GM12878 (cell line): ENCODE results near the gene GTF3C1. TPM values are rescaled to one million over a fixed set of nuclear protein-coding genes. Genes with fewer than 3 reads are reported as not detected.

Source experiments
- ATAC-seq: fragments of 200-7000 bp; cut with Tn5 transposase; 3 replicates; pipeline ENCODE4 v1.9.1; 2020; ENCODE audit warnings: mild to moderate bottlenecking, moderate library complexity
- BruUV-seq: library from RNA; stranded (reverse); fragments of 400-500 nt; replicated peaks from 2 replicates; lab custom pipeline; 2021; lab: Mats Ljungman, UMichigan
- CTCF ChIA-PET: fragments of 300-600 bp; sonication (Branson Sonifier 250); formaldehyde crosslinking; extraction: SDS; loops from one replicate; lab custom pipeline; 2021; ENCODE audit warnings: inconsistent platforms; lab: Yijun Ruan, JAX
- POLR2A ChIA-PET: fragments of 350-600 bp; formaldehyde crosslinking; extraction: SDS; loops from one replicate; lab custom pipeline; 2021; ENCODE audit warnings: inconsistent platforms; lab: Charles Lee
- RAD21 ChIA-PET: fragments of 300-600 bp; sonication (Branson Sonifier 250); formaldehyde crosslinking; loops from one replicate; lab custom pipeline; 2023; ENCODE audit warnings: antibody characterized with exemption; ENCODE audit not compliant: unreplicated experiment; lab: Charles Lee
- SMC1A ChIA-PET: fragments of 300-600 bp; sonication (Branson Sonifier 250); formaldehyde crosslinking; loops from one replicate; lab custom pipeline; 2023; ENCODE audit not compliant: unreplicated experiment, uncharacterized antibody; lab: Charles Lee
- DNase-seq: peaks from one replicate; pipeline ENCODE4 v3.0.0-alpha.2; 2011; ENCODE audit warnings: low read depth, low spot score
- FAIRE-seq: peaks from 3 replicates; lab custom pipeline; 2011; peaks lifted over from hg19 to GRCh38; lab: Jason Lieb, UNC
- H2AFZ ChIP-seq: 2 replicates; pipeline ENCODE4 v1.6.0; 2011; ENCODE audit warnings: low read depth, low read length, control low read depth; ENCODE audit not compliant: control insufficient read depth
- H3K27ac ChIP-seq: 2 replicates; pipeline ENCODE4 v1.5.1; 2011; ENCODE audit warnings: control low read depth; ENCODE audit not compliant: control insufficient read depth, insufficient read depth
- H3K27me3 ChIP-seq, 2 experiments: replicated peaks in 1 of 2; 2 replicates each; pipeline versions ENCODE4 v1.6.0 to v1.6.1; 2011; ENCODE audit warnings: low read length in 1 of 2; ENCODE audit not compliant: control insufficient read depth in 2 of 2, insufficient read depth in 2 of 2
- H3K36me3 ChIP-seq, 2 experiments: 2 replicates each; pipeline ENCODE4 v1.5.1; 2011; ENCODE audit warnings: low read length in 1 of 2; ENCODE audit not compliant: control insufficient read depth in 2 of 2, insufficient read depth in 2 of 2
- H3K4me1 ChIP-seq: 2 replicates; pipeline ENCODE4 v1.6.1; 2011; ENCODE audit warnings: mild to moderate bottlenecking, low read length, moderate library complexity, mixed read lengths; ENCODE audit not compliant: control insufficient read depth, insufficient read depth
- H3K4me2 ChIP-seq: 2 replicates; pipeline ENCODE4 v1.6.0; 2011; ENCODE audit warnings: control low read depth; ENCODE audit not compliant: control insufficient read depth, insufficient read depth
- H3K4me3 ChIP-seq: fragments of 200-600 bp; sonication (generic); 2 replicates; pipeline ENCODE4 v1.5.1; 2016
- H3K79me2 ChIP-seq: 2 replicates; pipeline ENCODE4 v1.6.0; 2011; ENCODE audit warnings: low read length; ENCODE audit not compliant: control insufficient read depth, insufficient read depth
- H3K9ac ChIP-seq: 2 replicates; pipeline ENCODE4 v1.8.0; 2011; ENCODE audit warnings: low read length, control low read depth, mixed read lengths; ENCODE audit not compliant: control insufficient read depth, insufficient read depth
- H3K9me3 ChIP-seq: replicated peaks from 3 replicates; pipeline ENCODE4 v1.5.1; 2011; ENCODE audit warnings: mild to moderate bottlenecking, low read length; ENCODE audit not compliant: control insufficient read depth, insufficient read depth
- H4K20me1 ChIP-seq: 2 replicates; pipeline ENCODE4 v1.6.0; 2011; ENCODE audit not compliant: control insufficient read depth, insufficient read depth
- BACH1 ChIP-seq: fragments of 450-650 bp; IDR thresholded peaks from 2 replicates; pipeline ENCODE4 v1.6.1; 2017; ENCODE audit warnings: mild to moderate bottlenecking, borderline replicate concordance
- CREB1 ChIP-seq: IDR thresholded peaks from 2 replicates; pipeline ENCODE4 v1.6.1; 2012; ENCODE audit warnings: low read depth, mild to moderate bottlenecking, inconsistent platforms
- NR2C1 ChIP-seq: fragments of 450-650 bp; IDR thresholded peaks from 2 replicates; pipeline ENCODE4 v1.6.1; 2017; ENCODE audit warnings: antibody characterized with exemption, mild to moderate bottlenecking, moderate library complexity
- PAX5 ChIP-seq: IDR thresholded peaks from 2 replicates; pipeline ENCODE4 v1.6.1; 2011; ENCODE audit warnings: low read depth, low read length, borderline replicate concordance
- POLR2AphosphoS2 ChIP-seq: IDR thresholded peaks from 2 replicates; pipeline ENCODE4 v1.6.1; 2011; ENCODE audit warnings: low read depth, mild to moderate bottlenecking, low read length, improper control_type of control experiment, moderate library complexity
- RB1 ChIP-seq: fragments of 450-650 bp; formaldehyde crosslinking; IDR thresholded peaks from 2 replicates; pipeline ENCODE4 v1.6.1; 2017; ENCODE audit warnings: mild to moderate bottlenecking, borderline replicate concordance
- RUNX3 ChIP-seq: IDR thresholded peaks from 2 replicates; pipeline ENCODE4 v1.6.1; 2012; ENCODE audit warnings: low read length, inconsistent platforms
- SIN3A ChIP-seq: IDR thresholded peaks from 2 replicates; pipeline ENCODE4 v1.6.1; 2012; ENCODE audit warnings: low read depth, low read length, improper control_type of control experiment
- SIX5 ChIP-seq: IDR thresholded peaks from 2 replicates; pipeline ENCODE4 v1.6.1; 2011; ENCODE audit warnings: mild to moderate bottlenecking, low read depth, low read length, moderate library complexity; ENCODE audit not compliant: severe bottlenecking
- YY1 ChIP-seq: IDR thresholded peaks from 2 replicates; pipeline ENCODE4 v1.6.1; 2011; ENCODE audit warnings: low read depth, mild to moderate bottlenecking, low read length
- ZNF24 ChIP-seq: fragments of 450-650 bp; IDR thresholded peaks from 2 replicates; pipeline ENCODE4 v1.6.1; 2017; ENCODE audit warnings: antibody characterized with exemption, mild to moderate bottlenecking
- WGBS: methylation state at CpG from one replicate; pipeline ENCODE4 v1.1.6; 2016; ENCODE audit warnings: low lambda C conversion rate; ENCODE audit not compliant: insufficient replicate concordance, insufficient coverage; ENCODE audit errors: missing lambda C conversion rate; 5-methylcytosine and 5-hydroxymethylcytosine counted together
- in situ Hi-C: fragments of 300-500 bp; cut with MboI; formaldehyde crosslinking; loops from 9 replicates; pipeline ENCODE4 v1.14.3; 2018; ENCODE audit warnings: mixed read lengths
- intact Hi-C: fragments of 100-400 bp; cut with micrococcal nuclease; formaldehyde crosslinking; loops from one replicate; pipeline ENCODE4 v1.14.2; 2022; ENCODE audit not compliant: unreplicated experiment
- polyA plus RNA-seq, 11 experiments: library from polyadenylated mRNA; depleted of rRNA in 4 of 11; unstranded in 6 of 11; stranded (reverse) in 5 of 11; fragments of >200 nt; fragmentation: Nextera tagmentation in 4 of 11; fragmentation: Illumina TruSeq in 1 of 11; extraction: Ambion mirVana in 4 of 11; extraction: Trizol in 1 of 11; gene quantifications; 1 replicate in 1 of 11; 2 replicates in 10 of 11; pipeline versions ENCODE4 v1.2.1 to v1.2.3, GENCODE V29; 2011 to 2016; ENCODE audit warnings: inconsistent platforms in 2 of 11, missing spikeins in 2 of 11, low read depth in 1 of 11
- total RNA-seq, 4 experiments: library from RNA; depleted of rRNA in 3 of 4; stranded (reverse); fragments of >200 nt in 3 of 4; fragmentation: Illumina TruSeq in 1 of 4; extraction: Trizol in 1 of 4; gene quantifications; 2 replicates each; pipeline versions ENCODE4 v1.2.1 to v1.2.3, GENCODE V29; 2013 to 2021
- TF ChIP-seq, protein P1 (sequence below): IDR thresholded peaks from 2 replicates; pipeline ENCODE4 v1.6.1; 2012; ENCODE audit warnings: low read length, inconsistent platforms
- TF ChIP-seq, protein P2 (sequence below): IDR thresholded peaks from 2 replicates; pipeline ENCODE4 v1.6.1; 2012; ENCODE audit warnings: improper control_type of control experiment, low read depth, low read length; ENCODE audit not compliant: insufficient replicate concordance

GTF3C1 gene
- total and polyA plus RNA-seq, 10 of the 15 experiments (the other 5 are each of a cell fraction or from before 2014, with no cell fraction given): 0.98 to 60.9 (median 34.3) TPM

DNA sequence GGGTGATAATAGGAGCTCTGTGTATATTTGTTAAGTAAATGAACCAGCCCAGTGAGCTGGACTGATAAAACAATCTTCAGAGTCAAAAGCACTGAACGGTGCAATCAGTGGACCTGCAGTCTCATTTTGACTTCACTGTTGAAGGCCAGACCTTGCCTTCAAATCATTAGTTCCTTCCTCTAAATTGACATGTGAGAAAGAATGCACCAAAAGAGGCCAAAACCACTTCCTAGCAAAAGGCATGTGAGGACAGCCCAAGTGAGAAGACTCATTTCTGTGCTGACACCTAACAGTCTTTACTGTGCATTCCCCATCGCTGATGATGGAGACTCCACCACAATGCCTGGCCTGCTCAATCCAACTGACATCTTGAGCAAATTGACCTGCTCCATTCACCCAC, 10.6 kb downstream of the GTF3C1 start:
- in situ Hi-C loops: no loop called here
- Histone ChIP-seq H3K9me3 (no peaks in the 10 kb centered on the region; the same call in 2 of the 3 replicates), H3K4me3 (no peak overlapping the region), H3K36me3 (peaks cover 12 to 45% of the 10 kb centered on the region in 2 experiments), H3K9ac (no peak overlapping the region), H3K79me2 (no peaks in the 10 kb centered on the region), H3K4me1 (peaks cover 4% of the 10 kb centered on the region), H3K4me2 (no peak overlapping the region), H3K27me3 (no peaks in the 10 kb centered on the region), H2AFZ (no peak overlapping the region), H4K20me1 (no peaks in the 10 kb centered on the region), H3K27ac (no peak overlapping the region)
- peak; percentile 49 for FAIRE-seq
- WGBS: 4% methylated on average over 2 of the region's 2 CpGs
- BruUV-seq: no TSS peak
- CTCF ChIA-PET: no interaction called here
- SMC1A ChIA-PET: no interaction called here
- no peak for DNase-seq
- TF ChIP-seq SIX5 (no peak), ZNF24 (0 out of 2 replicates have a peak, but pooled peaks have one; percentile 40), PAX5 (no peak), RUNX3 (peak; percentile 46; the same call in 1 of the 2 replicates)
- peak; percentile 38 for ATAC-seq
- RAD21 ChIA-PET: no interaction called here
- intact Hi-C loops: no loop called here
- POLR2A ChIA-PET: no interaction called here

DNA sequence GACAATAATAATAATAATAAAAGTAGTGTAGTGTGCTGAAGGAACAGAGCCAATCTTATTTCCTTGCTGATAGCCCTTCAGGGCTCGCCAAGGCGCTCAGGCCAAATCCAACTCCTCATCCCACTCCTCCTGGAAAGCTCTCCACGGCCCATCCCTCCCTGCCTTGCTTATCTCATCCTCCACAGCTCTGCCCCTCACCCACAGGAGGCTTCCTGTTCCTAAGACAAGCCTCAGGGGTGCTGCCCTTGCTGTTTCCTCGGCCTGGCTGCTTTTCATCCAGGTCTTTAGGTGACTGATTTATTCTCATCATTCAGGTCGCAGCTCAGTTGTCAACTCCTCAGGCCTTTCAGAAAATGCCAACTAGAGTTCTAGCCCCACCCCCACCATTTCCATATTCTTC, 11.2 kb downstream of the GTF3C1 start:
- H3K27ac ChIP-seq: no peak overlapping the region
- H3K4me2 ChIP-seq: no peak overlapping the region
- no peaks in the 10 kb centered on the region for H3K79me2 ChIP-seq
- no peaks in the 10 kb centered on the region for H4K20me1 ChIP-seq
- H3K9ac ChIP-seq: no peak overlapping the region
- H2AFZ ChIP-seq: no peak overlapping the region
- H3K36me3 ChIP-seq: peaks cover 12 to 46% of the 10 kb centered on the region in 2 experiments
- peaks cover 4% of the 10 kb centered on the region for H3K4me1 ChIP-seq
- no peak for DNase-seq
- WGBS: 68% methylated on average over 5 of the region's 5 CpGs
- ChIA-PET RAD21 (no interaction called here), POLR2A (no interaction called here), CTCF (no interaction called here), SMC1A (no interaction called here)
- H3K4me3 ChIP-seq: no peak overlapping the region
- intact Hi-C loops: no loop called here
- H3K9me3 ChIP-seq: no peaks in the 10 kb centered on the region; the same call in 2 of the 3 replicates
- FAIRE-seq: no peak
- in situ Hi-C loops: no loop called here
- ATAC-seq: no peak
- H3K27me3 ChIP-seq: no peaks in the 10 kb centered on the region
- no TSS peak for BruUV-seq
- TF ChIP-seq, protein P1, sequence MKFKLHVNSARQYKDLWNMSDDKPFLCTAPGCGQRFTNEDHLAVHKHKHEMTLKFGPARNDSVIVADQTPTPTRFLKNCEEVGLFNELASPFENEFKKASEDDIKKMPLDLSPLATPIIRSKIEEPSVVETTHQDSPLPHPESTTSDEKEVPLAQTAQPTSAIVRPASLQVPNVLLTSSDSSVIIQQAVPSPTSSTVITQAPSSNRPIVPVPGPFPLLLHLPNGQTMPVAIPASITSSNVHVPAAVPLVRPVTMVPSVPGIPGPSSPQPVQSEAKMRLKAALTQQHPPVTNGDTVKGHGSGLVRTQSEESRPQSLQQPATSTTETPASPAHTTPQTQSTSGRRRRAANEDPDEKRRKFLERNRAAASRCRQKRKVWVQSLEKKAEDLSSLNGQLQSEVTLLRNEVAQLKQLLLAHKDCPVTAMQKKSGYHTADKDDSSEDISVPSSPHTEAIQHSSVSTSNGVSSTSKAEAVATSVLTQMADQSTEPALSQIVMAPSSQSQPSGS: no peak
- TF ChIP-seq, protein P2, sequence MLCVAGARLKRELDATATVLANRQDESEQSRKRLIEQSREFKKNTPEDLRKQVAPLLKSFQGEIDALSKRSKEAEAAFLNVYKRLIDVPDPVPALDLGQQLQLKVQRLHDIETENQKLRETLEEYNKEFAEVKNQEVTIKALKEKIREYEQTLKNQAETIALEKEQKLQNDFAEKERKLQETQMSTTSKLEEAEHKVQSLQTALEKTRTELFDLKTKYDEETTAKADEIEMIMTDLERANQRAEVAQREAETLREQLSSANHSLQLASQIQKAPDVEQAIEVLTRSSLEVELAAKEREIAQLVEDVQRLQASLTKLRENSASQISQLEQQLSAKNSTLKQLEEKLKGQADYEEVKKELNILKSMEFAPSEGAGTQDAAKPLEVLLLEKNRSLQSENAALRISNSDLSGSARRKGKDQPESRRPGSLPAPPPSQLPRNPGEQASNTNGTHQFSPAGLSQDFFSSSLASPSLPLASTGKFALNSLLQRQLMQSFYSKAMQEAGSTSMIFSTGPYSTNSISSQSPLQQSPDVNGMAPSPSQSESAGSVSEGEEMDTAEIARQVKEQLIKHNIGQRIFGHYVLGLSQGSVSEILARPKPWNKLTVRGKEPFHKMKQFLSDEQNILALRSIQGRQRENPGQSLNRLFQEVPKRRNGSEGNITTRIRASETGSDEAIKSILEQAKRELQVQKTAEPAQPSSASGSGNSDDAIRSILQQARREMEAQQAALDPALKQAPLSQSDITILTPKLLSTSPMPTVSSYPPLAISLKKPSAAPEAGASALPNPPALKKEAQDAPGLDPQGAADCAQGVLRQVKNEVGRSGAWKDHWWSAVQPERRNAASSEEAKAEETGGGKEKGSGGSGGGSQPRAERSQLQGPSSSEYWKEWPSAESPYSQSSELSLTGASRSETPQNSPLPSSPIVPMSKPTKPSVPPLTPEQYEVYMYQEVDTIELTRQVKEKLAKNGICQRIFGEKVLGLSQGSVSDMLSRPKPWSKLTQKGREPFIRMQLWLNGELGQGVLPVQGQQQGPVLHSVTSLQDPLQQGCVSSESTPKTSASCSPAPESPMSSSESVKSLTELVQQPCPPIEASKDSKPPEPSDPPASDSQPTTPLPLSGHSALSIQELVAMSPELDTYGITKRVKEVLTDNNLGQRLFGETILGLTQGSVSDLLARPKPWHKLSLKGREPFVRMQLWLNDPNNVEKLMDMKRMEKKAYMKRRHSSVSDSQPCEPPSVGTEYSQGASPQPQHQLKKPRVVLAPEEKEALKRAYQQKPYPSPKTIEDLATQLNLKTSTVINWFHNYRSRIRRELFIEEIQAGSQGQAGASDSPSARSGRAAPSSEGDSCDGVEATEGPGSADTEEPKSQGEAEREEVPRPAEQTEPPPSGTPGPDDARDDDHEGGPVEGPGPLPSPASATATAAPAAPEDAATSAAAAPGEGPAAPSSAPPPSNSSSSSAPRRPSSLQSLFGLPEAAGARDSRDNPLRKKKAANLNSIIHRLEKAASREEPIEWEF: no peak
- TF ChIP-seq NR2C1 (no peak), YY1 (no peak), CREB1 (no peak), SIN3A (no peak), RB1 (no peak), BACH1 (no peak), POLR2AphosphoS2 (no peak), RUNX3 (no peak)
